Measurements from ENCODE around the gene PARD3. TPM values are rescaled to one million over a fixed set of nuclear protein-coding genes. Genes with fewer than 3 reads are reported as not detected.

The PARD3 gene
- total RNA-seq, 1 experiment from 2014 or later: 51.8 TPM

GRCh38 chr10:34298346-34298818 is 516.7 kb downstream of the PARD3 start:
- Mint-ChIP-seq H3K27me3 (ENCODE audit: low read depth) (no peaks in the 10 kb centered on the region), H3K9me3 (no peaks in the 10 kb centered on the region), H3K36me3 (no peaks in the 10 kb centered on the region), H3K4me3 (no peak overlapping the region), H3K4me1 (peaks cover 36% of the 10 kb centered on the region), H3K27ac (peak overlapping the region; percentile 22; the same call in 1 of the 2 replicates)
- ATAC-seq (no peak), DNase-seq (ENCODE audit: low spot score) (no peak)
- TF ChIP-seq ZNF532 (CRISPR knock-in tag; IDR thresholded peaks at IDR 0.05; ENCODE audit: borderline replicate concordance): no peak
- no peak for TF ChIP-seq OVOL2 (CRISPR knock-in tag; IDR thresholded peaks at IDR 0.05; ENCODE audit: borderline replicate concordance)
- TF ChIP-seq NFATC4 (CRISPR knock-in tag; IDR thresholded peaks at IDR 0.05): no peak
- no peak for TF ChIP-seq GTF2I (CRISPR knock-in tag; conservative IDR thresholded peaks at IDR 0.05)
- TF ChIP-seq MXD4 (CRISPR knock-in tag; IDR thresholded peaks at IDR 0.05; ENCODE audit: borderline replicate concordance): no peak
- TF ChIP-seq ZNF425 (CRISPR knock-in tag; conservative IDR thresholded peaks at IDR 0.05): no peak
- TF ChIP-seq ZNF416 (CRISPR knock-in tag; IDR thresholded peaks at IDR 0.05): no peak
- no peak for TF ChIP-seq CBFB (CRISPR knock-in tag; IDR thresholded peaks at IDR 0.05; ENCODE audit: low read depth)
- no peak for TF ChIP-seq AR (CRISPR knock-in tag; IDR thresholded peaks at IDR 0.05)
- TF ChIP-seq GRHL2 (CRISPR knock-in tag; IDR thresholded peaks at IDR 0.05; ENCODE audit: insufficient replicate concordance, severe bottlenecking): no peak
- no peak for TF ChIP-seq ZNF263 (CRISPR knock-in tag; IDR thresholded peaks at IDR 0.05; ENCODE audit: low read depth)
- TF ChIP-seq ATF3 (CRISPR knock-in tag; conservative IDR thresholded peaks at IDR 0.05): no peak
- TF ChIP-seq USF1 (CRISPR knock-in tag; IDR thresholded peaks at IDR 0.05): no peak
- TF ChIP-seq NR2C2 (CRISPR knock-in tag; IDR thresholded peaks at IDR 0.05): no peak
- TF ChIP-seq PRDM15 (CRISPR knock-in tag; IDR thresholded peaks at IDR 0.05): no peak
- TF ChIP-seq E2F1 (CRISPR knock-in tag; IDR thresholded peaks at IDR 0.05): no peak
- CTCF ChIA-PET: no interaction called here
- POLR2A ChIA-PET: no interaction called here
